Naive thymus-derived CD4-positive, alpha-beta T cell (primary cell): ENCODE measurements around the gene LIPJ. TPM values are rescaled to one million over a fixed set of nuclear protein-coding genes. Genes with fewer than 3 reads are reported as not detected.

Experiments
- polyA plus RNA-seq, 2 donors: library from polyadenylated mRNA; unstranded; fragments of 300-500 nt; fragmentation: Illumina TruSeq; gene quantifications; one replicate each; pipeline ENCODE4 v1.2.3, GENCODE V29; 2021
- total RNA-seq, 6 experiments: library from RNA in 5 of 6; stranded (reverse) in 5 of 6; gene quantifications; 1 replicate in 5 of 6; 2 replicates in 1 of 6; pipeline ENCODE4 v1.2.3 and lab custom pipeline; 2021 to 2026

LIPJ gene
- total and polyA plus RNA-seq, 7 experiments from 2014 or later, result 0.19 to 0.43 (median 0.32) TPM; not detected in 4

Other genes starting within 250 kb of the LIPJ start
- gene RNLS, start 3.4 kb upstream of the LIPJ start, total RNA-seq, result 1 to 10 TPM; 1.5 to 3.6 (median 2.9) TPM
- gene RNLS, start 3.4 kb upstream of the LIPJ start, polyA plus RNA-seq, result 1 to 10 TPM; 3.9 to 4.0 TPM
- not detected for gene LIPF, start 77.7 kb downstream of the LIPJ start, total RNA-seq
- not detected for gene LIPF, start 77.7 kb downstream of the LIPJ start, polyA plus RNA-seq
- not detected for gene LIPK, start 119.5 kb downstream of the LIPJ start, total RNA-seq
- gene LIPK, start 119.5 kb downstream of the LIPJ start, polyA plus RNA-seq, result not detected
- gene LIPN, start 173.3 kb downstream of the LIPJ start, total RNA-seq, result 1 to 10 TPM in 1 of 5 experiments, under 1 TPM in 1, not detected in 3; 0.34 to 5.1 TPM
- gene LIPN, start 173.3 kb downstream of the LIPJ start, polyA plus RNA-seq, result not detected
- not detected for gene LIPM, start 216.0 kb downstream of the LIPJ start, total RNA-seq
- gene LIPM, start 216.0 kb downstream of the LIPJ start, polyA plus RNA-seq, result under 1 TPM in 1 of 2 donors, not detected in 1; 0.21 TPM